Left renal pelvis (tissue), 4 donors: ENCODE measurements around the gene MARVELD1. TPM values are rescaled to one million over a fixed set of nuclear protein-coding genes. Genes with fewer than 3 reads are reported as not detected.
"Not testable (repeated sequence)": the region's sequence is repeated elsewhere in the genome, so short reads cannot be mapped to it uniquely, and the experiment has no call there.

Experiments
- DNase-seq, 4 donors: peaks; one replicate each; pipeline ENCODE4 v3.0.0-alpha.2; 2013; ENCODE audit warnings: low read depth in 4 of 4, low spot score in 3 of 4
- polyA plus RNA-seq, 4 donors: library from polyadenylated mRNA; unstranded; fragments of 120-200 nt; gene quantifications; one replicate each; pipeline ENCODE4 v1.2.1, GENCODE V29; 2013; ENCODE audit not compliant: insufficient read length in 4 of 4

Gene MARVELD1
- polyA plus RNA-seq, result 100 to 1,000 TPM in 1 of 4 donors, 10 to 100 TPM in 3; 46.5 to 121 (median 49.1) TPM

DNA sequence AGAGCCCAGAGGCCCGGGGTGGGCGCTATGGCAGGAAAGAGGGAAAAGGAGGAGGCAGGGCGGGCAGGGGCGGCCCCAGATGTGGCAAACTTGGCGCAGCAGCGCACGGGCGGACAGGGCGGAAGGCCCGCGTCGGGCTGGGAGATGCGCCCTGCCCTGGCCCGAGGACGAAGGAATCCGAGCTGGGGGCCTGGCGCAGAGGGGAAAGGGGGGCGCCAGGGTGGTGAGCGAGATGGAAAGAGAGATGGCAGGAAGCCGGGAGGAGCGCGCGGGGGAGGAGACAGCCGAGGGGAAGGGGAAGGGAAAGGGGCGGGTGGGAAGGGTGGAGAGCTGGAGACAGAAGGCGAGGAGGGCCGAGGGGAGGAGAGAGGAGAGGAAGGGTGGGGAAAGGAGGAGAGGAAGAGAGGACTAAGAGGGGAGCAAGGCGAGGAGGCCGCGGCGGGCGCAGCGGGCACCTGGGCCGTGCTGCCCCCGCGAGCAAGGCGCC, at the start of gene MARVELD1:
Gene MARVELD1, plus strand, starts transcription at position 392 of the 487 bp plus-strand sequence. CDS start 147 bp downstream, outside the sequence.
- peak in 3 of 4 donors; percentile 52 to 74 (median 67) for DNase-seq

DNA sequence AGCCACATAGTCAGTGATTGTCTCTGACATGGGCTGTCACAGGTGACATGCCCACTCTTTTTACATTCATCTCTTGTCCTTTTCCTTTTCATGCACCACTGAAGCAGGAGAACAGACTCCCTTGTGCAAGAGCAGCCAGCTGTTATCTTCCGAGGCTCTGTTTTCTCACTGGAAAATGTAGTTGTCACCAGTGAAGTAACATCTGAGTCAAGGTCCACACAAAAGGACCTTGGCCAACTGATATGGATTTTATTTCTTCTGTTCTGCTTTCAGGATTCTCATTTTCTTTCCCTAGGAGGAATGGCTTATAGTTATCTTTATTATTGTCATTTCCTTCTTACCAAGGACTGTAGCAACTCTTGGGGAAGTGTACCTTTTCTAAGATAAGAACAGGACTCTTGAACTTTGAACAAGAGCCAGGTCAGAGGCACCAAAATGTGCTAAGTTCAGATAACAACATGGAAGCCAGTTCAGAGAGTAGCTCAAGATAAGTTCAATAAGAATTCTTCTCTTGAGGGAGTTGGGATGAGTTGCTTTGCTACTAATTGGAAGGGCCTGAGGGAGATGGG, 49.2 kb upstream of the MARVELD1 start:
- no peak for DNase-seq

DNA sequence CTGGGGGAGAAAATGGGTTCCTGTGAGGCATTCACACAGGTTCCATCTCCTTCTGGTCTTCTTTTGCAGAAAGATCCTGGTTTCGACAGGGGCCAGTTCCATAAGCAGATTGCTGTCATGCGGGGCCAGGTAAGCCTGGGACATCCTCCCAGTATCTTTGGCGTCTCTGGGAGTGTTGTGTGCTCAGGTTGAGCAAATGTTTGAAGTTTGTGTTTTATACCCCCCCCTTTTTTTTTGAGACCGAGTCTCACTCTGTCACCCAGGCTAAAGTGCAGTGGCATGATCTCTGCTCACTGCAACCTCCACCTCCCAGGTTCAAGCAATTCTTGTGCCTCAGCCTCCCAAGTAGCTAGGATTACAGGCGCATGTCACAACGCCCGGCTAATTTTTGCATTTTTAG, 46.5 kb upstream of the MARVELD1 start:
- no peak for DNase-seq

DNA sequence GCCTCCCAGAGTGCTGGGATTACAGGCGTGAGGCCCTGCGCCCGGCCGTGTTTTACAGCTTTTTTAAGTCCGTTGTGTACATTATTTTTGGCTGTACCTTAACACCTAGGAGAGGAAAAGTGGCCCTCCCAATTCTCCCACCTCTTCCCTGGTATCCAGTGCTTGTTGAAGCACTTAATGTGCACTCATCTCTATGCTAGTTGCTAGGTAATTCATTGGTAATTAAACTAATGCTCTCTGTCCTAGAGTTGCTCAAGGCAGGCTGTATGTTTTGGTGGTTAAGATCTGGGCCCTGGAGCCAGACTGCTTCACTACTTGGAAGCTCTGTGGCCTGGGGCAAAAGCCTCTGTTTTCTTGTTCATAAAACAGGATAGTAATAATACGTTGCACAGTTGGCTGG, 46.1 kb upstream of the MARVELD1 start:
- no peak for DNase-seq

DNA sequence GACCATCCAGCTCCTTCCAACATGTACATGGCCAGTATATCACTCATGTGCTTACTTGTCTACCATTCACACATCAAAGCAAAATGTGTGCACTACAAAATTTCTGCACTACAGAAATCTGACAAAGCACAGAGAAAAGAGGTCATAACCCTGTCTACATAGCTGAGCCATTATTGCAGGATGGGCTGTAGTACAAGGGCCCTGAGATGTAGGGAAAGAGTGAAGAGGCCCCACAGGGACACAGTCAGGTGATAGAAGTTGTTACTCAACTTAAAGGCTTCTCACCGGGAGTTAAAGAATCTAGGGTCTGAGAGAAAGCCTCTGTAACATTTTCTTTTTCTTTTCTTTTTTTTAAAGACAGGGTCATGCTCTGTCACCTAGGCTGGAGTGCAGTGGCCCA, 44.0 kb upstream of the MARVELD1 start:
- no peak for DNase-seq

DNA sequence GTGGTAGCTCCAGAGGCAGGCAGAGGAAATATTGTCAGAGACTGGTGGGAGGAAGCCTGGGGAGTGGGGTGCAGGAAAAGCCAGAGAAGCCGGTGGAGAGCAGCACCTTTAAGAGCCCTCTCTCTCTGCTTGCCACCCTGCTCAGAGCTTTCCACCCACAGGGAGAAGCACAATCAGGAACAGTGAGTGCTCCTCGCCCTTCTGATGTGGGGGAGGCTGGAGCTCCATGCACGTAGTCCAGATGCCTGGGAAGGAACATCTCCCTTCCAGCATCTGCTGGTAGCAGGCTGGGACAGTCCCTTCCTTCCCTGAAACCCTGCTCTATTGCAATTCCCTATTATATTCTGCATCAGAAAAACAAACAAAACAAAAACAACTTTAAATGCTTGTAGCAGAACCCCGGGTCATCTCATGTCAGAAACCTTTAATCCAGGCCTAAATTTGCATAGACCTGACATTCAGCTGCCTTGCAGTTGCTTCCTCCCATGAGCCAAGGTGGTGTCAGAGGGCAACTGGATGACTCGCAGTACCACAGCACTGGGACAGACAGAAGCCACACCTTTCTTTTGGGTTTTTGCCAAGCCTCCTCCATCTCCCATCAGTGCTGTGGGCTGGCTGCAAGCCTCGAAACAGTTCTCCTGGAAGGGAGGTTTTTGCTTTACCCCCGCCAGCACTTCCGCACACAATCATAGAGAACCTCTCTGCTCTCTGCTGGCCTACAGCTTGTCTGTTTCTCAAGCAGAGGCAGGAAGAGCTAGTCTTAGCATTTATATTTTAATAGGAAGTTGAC, 39.6 kb upstream of the MARVELD1 start:
- DNase-seq, result no peak

DNA sequence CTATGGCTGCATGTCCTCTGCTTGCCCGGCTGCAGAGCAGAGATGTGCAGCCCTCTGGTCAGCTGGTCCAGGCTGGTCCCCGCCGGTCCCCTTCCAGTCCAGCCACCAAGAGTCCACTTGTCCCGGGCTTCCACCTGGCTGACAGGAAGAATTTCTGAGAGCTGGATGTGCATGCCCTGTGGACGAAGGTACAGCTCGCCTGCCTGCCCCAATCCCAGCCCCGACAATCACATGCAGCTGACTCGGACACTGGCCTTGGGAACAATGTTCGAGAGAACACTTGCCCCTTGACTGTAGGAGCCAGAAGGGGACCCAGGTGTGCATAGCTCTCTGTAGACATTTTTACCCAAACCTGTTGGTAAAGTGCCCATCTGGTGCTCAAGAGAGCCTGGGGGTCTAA, 38.3 kb upstream of the MARVELD1 start:
- DNase-seq, result no peak

DNA sequence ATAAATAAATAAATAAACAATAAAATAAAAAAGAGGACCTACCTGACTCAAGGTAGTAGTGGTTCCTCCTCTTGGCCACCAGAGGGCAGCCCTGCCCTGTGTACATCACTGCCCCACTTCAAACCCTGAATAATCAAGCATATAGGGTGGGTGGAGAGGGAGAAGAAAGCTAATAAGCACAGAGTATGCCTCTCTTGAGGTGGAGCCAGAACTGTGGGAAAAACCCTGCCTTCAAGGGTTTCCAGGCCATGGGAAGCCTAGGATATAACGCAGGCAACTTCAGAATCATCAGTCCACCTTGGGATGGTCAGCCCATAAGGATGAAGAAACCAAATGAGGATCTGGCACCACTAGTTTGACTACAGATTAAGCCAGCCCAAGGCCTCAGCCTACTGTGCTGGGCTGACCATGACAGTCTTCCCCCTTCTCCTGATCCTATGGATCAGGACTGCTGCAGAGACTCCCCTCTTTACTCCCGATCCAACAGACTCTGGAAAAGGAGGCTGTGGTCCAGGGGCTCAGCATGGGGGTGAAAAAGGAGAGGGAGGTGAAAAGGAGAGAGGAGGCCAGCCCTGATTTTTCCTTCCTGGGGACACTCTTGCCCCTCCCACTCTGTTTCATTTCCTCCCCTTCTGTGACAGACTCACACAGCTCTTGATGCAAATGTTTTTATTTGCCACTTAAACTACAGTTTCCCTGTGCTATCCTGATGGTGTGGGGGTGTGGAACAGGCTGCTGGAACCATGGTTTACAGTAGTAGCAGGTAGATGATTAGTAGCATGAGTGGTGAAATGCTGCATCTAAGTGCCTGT, 36.6 kb upstream of the MARVELD1 start:
- no peak for DNase-seq

DNA sequence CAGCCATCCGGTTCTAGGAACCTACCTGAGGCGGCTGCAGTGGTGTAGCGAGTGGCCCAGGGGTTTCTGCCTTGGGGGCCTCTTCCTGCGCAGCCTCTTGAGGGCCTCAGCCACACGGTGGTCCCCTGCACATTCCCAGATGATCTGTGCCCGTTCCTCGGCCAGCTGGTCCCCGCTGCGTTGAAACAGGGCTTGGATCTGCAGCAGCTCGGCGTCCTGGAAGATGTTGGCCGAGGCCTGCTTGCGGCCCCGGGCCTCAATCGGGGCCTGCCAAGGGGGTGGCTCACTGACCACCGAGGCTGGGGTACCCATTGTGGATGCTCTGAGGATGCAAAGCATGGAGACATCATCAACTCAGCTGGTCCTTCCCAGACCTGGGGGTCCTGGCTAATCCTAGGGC, 33.9 kb upstream of the MARVELD1 start:
- DNase-seq, result no peak

DNA sequence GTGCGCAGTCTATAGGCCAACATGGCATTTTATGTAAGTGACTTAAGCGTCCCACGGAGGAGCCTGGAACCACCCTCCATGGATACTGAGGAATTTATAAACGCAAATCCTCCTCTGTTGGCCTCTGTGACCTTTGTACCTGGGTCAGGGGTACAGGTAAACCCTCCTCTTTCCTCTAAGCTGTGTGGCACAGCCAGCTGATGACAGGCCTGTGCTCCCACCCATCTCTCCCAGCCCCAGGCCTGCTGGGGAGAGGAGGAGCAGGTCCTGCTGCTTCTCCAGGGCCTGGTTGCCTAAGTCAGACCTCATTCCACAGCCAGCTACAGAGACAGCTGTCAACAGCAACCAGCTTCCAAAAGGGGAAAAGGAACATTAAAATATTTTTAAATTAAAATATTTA, 31.5 kb upstream of the MARVELD1 start:
- DNase-seq, result no peak

DNA sequence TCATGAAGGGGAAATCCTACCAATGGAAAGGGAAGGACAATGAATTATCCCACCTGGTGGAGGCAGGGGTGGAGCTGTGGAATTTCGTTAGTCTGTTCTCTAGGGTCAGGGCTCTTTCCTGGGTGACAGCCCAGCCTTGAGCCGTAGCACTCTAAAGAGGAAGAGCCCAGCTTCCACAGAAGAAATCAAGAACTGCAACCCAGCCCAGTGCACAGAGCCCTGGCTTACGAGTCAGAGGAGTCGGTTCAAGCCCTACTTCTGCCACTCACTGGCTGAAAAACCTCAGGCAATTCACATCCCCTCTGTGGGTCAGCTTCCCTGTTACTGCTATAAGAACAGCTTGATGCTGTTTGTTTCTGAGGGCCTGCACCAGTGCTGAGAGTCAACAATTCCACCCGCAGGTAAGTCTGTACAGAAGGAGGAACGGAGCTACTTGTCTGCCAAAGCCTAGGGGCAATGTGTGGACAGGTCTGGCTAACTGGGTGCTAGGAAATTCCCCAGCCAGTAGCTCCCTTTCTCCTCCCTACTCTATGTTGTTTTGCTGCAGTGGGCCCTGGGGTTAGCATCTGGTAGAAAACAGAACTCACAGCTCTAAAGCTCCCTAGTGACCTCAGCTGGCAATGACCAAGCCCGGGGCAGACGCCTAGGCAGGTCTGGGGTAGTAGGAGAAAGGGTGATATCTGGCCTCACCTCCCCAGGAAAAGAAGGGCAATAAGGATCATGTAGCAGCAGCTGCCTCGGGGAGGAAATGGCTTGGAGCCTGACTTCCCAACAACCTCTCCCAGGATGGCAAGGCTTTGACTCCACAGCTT, 29.8 kb upstream of the MARVELD1 start:
- no peak for DNase-seq

DNA sequence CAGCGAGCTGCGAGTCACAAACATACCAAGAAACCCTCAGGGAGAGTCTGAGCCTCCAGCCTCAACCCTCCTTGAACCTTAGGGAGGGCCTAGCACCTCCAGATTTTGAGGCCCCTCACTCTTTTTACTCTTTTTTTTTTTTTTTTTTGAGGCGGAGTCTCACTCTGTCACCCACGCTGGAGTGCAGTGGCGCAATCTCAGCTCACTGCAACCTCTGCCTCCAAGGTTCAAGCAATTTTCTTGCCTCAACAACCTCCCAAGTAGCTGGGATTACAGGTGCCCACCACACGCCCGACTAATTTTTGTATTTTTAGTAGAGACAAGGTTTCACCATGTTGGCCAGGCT, 29.2 kb upstream of the MARVELD1 start:
- not testable (repeated sequence) for DNase-seq

DNA sequence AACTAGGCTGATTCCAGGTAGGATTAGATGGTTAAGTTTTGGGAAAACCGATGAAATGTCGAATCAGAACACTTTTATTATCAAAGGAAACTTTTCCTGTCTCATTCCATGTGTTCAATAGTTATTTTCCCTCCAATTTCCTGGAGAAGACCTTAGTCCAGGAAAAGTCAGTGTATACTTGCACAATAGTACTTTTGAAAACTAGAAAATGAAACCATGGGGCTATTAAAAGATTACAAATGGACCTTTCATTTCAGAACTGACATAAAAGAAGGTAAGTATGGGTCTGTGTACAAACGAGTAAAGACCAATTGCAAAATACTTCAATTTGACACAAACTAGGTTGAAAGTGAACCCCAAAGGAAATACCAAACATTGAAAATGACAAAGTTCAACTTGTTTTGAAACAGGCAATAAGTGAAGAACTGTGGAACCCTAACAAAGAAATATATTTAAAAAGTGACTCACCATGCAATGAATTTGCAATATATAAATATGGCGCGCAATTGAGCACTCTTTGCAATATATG, 28.6 kb upstream of the MARVELD1 start:
- no peak for DNase-seq

DNA sequence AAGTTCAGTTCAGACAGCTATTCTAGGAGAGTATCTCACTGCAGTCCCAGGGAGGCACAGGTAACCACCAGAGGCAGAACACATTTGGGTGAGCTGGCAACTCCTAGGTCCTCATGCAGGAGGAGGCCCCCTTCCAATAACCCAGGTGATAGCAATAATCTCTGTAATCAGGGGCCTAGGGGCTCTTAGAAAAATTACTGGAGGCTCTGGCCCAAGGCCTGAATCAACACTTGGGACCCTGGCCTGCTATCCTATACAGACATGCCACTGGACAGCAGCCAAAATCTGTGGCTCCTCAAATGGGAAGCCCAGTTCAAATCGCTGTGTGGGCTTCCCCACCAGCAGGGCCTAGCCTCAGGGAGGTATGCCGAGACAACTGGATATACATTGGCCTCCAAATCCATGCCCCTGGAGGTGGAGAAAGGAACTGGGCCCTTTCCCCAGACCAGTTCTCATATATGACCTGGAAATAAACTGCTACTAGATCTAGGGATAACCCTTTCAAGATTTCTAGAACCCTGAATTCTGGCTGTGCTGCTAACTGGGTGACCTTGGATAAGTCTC, 28.1 kb upstream of the MARVELD1 start:
- no peak for DNase-seq

DNA sequence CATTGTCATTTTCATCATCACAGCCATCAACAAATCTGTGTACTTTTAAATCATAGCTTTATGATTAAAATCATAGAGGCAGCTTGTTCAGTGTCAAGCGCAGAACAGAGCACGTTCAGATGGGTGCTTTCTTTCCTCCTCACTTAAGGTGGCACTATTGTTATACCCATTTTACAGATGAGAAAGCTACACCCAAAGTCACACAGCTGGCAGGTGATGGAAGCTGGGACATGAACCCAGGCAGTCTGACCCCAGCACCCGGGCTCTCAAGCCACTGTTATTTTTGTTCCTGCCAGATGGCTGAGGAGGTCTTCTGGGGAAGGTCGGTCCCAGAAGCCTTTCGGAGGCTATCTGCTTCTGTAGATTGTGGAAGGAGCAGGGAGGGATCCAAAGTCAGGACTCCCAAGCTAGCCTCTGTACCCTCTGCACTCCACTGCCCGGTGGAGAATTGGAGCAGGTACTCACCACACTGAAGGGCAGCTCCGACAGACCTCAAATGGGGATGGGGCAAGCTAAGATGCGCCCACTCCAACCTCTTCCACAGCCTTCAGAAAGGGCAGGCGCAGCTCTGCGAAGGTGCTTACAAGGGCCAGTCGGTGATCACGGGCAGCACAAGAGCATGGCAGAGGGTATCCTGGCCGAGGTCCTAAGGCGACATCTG, 27.1 kb upstream of the MARVELD1 start:
- DNase-seq, result no peak

DNA sequence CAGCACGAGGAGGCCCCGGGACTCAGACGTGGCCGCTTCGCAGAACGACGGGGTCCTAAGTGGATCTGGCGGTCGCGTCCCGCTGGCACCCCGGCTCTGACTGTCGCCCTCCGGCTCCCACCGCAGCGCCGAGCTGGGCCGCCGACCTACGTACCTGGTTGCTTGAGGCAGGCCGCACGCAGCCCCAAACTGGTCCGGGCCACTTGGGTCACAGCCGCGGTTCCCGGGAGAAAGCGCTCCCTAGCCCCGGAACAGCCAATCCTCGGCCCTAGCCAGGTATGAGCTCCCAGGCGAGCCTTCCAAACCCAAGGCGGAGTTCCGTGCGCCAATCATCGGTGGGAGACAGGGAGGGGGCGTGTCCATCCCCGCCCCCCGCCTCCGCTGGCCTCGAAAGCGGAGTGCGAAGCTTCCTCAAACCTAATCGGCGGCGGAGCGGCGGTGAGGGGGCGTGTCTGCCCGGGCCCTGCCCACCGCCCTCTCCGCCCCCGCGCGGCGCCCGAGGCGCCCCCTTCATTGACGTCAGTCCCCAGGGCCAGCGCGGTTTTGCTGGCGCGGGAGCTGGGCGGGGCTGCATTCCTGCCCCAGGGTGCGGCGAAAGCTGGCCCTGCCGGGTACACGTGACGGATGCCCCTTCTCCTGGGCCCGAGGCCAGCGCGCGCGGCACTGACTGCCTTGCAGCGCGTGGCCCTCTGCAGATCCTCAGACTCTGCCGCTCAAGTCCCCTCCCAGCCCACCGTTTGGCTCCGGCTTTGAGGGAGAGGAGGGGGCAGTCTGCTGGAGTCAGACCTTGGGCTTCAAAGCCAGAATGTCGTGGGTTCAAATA, 26.4 kb upstream of the MARVELD1 start, which contains the start of gene AVPI1:
Gene AVPI1, minus strand, starts transcription at position 280 of the 823 bp plus-strand sequence. CDS start 7,336 bp downstream, outside the sequence.
- DNase-seq, result peak; percentile 91 to 96 (median 92)

DNA sequence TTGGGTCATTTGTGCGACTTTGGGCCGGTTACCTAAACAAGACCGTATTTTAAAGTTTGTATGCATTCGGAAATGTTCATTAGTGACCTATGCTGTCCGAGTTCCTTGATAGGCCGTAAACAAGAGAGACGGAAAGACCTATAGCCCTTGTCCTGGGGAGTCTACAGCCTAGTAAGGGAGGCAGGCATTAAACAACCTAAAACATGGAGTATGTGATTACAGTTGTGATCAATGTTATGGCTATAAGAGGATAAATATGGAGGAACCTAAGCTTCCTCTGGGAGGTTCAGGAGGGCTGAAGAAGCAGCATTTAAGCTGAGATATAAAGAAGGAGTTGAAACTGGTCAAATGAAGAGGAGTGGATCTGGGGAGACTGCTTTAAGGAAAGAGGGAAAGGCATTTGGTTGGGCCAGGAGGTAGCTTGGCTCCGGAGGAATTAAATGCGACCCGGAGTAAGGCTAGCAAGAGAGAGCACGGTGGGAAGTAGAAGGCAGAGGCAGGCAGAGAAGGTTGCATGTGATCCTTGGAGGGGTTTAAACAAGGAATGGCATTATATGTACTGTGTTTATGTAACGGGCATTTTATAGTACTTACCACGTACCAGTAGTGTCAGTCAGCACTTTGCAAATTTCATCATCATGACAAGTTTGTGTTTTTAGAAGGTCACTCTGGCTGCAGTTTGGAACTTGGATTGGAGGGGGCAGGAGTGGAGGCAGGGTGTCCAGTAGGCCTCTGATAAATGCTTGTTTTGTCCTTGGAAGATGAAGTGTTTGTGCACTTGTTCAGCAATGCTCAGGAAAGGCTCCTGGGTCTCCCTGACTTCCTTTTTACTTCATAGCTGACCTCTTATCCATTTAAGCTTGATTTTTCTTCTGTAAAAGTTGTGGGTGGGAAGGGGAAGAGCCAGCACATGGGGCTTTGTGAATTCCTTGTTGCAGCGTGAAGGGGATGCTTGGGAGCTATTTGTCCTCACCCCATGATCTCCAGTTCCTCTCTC, 25.4 kb upstream of the MARVELD1 start:
- DNase-seq, result no peak
